HG02588 (cell line): Measurements from ENCODE around the gene ABLIM1.

Source experiments
- ATAC-seq: cut with Tn5 transposase; IDR thresholded peaks from one replicate; pipeline ENCODE4 v1.9.1; 2021; ENCODE audit warnings: mild to moderate bottlenecking, moderate library complexity; ENCODE audit not compliant: unreplicated experiment

Gene ABLIM1

GRCh38 chr10:114593240-114593792 lies 64.8 kb downstream of the ABLIM1 start:
- no peak for ATAC-seq

DNA sequence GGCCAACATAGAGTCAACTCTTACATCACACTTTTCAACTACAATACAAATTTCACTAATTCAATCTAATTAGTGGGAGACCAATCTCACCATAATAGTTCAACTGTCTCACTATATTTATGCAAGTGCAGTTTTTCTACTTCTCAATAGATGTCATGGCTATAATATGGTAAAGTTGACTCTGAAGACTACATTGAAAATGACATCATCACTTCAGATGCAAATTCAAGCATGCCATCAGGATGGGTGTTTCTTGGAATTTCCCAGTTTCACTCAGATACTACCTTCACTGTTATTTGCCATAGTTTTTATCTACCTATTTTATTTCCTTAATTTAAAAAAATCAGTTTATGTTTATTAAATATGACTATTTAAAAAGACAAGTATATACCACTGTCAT lies 67.1 kb downstream of the ABLIM1 start:
- no peak for ATAC-seq

- no peak for ATAC-seq
Observed at GRCh38 chr10:114584419-114584818, 73.7 kb downstream of the ABLIM1 start.

DNA sequence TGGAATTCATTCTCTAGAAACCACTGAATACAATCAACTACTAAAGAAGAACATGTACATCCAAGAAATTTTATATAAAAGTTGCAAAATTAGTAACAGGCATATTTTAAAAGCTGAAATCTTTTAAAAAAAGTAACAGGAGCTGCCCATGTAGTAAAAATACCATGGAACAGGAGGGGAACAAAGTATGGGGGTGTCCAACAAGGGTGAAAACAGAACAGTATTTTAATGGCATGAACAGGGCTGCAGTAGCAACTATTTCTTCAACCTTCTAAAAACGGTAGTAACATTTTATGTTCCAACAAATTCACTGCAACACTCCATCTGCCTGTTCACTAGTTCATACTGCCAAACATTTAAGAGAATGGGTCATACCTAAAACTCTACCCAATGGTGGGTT lies 77.0 kb downstream of the ABLIM1 start:
- ATAC-seq: no peak

DNA sequence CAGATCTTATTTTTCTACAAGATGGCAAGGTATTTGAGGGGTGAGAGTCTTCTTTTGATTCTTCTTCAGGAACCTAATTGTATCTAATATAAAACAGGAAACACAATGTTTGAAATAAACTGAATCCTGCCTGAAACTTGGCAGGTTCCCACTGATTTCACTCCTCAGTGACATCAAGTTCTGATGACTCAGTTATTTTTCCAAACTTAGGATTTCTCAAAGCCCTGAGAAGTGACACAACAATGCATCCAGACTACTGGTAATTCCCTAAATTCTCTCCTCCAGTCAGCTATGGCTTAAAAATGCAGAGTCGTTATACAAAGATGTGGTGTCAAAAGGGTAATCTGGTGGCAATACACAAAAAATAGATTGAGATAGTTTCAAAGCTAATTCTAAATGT lies 80.9 kb downstream of the ABLIM1 start:
- no peak for ATAC-seq

DNA sequence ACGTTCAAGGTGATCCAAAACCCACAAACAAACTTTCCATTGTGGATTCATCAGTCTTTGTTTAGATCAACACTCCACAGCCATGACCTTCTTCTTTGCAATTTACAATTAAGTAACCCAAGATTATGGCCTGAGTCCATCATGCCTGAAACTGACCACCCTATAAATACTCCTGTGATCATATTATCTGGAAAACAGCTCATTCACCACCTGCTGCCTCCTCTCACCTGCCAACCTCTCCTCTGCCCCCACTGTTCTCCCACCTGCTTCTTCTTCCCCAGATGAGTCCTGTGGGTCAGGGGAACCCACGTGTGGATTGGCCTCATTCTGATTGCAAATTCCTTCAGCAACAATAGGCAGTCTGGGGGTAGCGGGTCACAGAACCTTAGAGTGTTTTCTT lies 81.4 kb downstream of the ABLIM1 start:
- ATAC-seq: no peak

- no peak for ATAC-seq
Observed at GRCh38 chr10:114576132-114576487, 82.0 kb downstream of the ABLIM1 start.

- no peak for ATAC-seq
Observed at GRCh38 chr10:114575417-114576131, 82.5 kb downstream of the ABLIM1 start.

DNA sequence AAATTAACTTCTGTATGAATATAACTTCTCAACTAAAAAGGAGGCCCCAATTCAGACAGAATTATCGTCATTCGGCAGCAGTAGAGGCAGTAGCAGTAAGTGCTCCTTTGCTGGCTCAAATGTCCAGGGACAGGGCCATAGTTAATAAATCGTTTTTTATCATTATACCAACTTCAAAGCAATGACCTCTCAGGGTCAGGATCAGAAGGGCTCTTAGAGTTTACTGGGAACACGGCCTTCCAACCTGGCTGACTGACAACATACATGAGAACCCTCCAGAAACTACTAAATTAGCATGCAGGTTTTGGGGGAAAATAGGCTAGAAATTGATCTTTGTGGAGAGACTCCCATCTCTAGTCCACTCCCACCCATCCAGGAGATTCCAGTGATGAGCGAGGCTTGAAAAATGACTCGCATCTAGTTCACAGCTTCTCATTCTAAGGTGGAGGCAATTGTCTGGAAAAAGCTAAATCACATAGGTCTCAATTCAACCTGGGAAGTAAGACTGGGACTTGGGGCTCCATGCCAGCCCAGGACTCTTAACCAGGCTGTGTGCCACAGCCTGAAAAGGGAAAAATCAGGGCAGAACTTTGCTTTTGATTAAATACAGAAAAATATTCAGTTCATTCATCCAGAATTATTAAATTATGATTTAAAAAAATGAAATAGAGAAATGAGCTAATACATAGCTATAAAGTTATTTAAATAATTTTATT lies 84.6 kb downstream of the ABLIM1 start:
- no peak for ATAC-seq

DNA sequence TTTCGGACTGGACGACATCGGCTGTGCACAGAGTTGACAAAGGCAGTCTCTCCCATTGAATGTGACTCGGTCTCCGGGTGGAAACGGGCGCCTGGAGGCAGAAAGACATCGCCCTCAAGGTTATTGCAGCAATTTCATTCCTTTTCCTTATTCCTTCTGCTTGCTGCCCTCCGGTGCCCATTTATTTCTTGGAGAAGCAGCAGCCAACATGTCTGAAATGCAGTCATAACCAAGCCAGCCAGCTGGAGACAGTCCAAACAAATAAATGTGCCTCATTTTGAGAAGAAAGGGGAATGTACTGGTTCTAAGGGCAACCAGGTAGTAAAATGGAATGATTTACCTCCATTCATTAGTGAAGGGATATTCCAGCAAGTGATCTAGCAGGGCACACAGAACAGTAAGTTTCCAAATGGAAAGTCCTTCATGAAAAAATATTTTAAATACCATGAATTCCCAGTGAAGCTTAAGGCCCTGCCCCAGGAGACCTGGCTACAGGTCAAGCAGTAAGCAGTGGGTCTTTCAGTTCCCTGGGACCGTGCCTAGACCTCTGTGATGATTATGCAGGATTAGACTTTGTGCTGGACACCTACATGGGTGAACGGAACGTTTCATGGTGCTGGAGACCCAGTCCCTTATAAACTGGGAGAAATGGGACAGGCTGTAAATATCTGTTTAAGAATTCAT lies 86.6 kb downstream of the ABLIM1 start:
- ATAC-seq: no peak

DNA sequence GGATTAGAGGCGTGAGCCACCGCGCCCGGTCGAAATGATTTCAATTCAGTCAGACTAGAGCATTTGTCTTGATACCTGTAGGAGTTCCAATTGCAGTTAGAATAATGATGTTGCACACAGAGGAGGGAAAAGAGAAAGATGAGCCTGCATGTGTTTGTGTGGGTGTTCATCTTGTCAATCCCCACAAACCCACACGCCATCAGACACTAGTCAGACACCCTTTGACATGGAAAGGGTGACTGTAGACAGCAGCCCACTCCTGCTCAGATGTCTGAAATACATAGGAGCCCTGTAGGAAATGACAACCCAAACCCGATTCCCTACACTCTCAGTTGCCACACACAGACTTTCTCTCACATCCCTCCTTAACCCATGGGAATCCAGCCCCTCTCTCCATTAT lies 92.0 kb downstream of the ABLIM1 start:
- no peak for ATAC-seq

DNA sequence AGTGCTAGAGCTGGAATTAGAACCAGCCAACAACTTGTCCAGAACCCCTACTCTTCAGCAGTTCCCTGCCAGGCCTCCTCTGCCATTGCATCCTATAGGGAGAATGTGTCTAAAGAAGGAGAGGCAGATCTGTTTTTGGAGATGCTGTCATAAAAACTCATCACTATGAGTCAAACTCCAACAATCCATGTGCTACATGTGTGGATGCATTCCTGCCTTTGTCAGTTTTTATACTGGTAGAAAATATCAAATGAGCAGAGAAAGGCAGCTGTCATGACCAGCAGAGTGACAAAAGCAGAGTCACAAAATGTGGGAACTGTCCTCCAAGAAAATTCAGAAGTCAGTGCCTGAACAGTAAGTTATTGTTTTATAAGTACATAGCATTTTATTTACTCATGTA lies 93.0 kb downstream of the ABLIM1 start:
- ATAC-seq: no peak

DNA sequence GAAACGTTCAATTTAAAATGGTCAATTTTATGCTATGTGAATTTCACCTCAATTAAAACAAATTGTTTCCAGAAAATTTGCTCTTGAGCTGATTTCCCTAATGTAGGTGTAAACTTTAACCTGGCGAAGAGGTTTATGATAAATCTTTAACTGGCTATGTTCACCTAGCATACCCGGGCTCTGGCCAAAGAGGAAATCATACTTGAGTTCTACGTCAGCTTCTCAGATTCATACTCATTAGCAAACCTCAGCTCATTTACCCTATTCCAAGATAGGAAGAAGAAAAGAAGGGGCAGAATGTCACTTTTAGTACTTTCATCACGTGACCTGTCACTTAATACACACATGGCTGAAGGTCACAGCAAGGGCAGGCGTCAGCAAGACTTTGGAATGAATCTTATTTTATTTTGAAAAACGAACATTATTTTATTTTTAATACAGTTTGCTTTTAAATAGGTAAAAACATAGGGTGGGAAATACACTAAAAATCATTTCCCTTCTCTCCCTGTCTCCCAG lies 97.0 kb downstream of the ABLIM1 start:
- ATAC-seq: no peak

DNA sequence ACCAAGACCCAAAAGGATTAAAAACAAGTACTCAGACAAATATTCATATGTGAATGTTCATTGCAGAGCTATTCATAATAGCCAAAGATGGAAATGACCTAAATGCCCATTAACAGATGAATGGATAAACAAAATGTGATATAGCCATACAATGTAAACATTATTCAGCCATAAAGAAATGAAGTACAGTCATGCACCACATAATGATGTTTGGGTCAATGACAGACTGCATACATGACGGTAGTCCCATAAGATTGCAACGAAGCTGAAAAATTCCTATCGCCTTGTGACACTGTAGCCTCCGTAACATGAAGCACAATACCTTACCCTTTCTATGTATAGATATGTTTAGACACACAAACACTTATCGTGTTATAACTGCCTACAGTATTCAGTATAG lies 97.9 kb downstream of the ABLIM1 start:
- no peak for ATAC-seq

DNA sequence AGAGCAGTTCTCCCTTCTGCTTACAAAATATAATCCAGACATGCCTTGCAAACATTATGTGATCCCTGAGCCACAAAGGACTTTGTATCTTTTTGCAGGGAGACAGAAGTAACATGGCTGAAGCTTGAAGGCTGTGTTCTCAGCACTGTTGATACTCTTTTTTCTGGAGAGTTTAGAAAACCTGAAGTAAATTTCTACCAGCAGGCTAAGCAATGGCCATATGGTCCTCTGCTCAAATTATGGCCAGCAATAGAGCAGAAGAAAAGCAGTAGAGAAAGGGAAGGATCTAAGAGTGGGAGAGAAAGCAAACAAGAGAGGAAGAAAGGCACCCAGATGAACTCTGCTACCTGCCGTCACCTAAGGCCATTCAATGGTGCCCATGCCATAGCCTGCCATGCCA lies 98.4 kb downstream of the ABLIM1 start:
- no peak for ATAC-seq

DNA sequence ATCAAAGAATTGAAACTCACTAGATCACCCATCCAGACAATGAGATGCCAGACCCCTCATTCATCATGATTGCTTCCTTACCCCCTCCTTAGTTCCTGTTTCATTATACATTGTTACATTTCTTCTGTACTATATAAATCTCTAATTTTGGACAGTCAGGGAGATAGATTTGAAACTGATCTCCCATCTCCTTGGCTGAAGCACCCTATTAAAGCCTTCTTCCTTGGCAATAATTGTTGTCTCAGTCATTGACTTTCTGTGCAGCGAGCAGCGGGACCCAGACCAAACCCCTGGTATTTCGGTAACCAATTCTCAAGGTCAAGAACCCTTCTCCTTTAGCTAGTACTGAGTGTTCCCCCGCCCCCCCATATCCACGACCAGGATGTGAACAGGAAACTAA lies 100.2 kb downstream of the ABLIM1 start:
- no peak for ATAC-seq

GRCh38 chr10:114556236-114557122 lies 101.6 kb downstream of the ABLIM1 start:
- no peak for ATAC-seq

DNA sequence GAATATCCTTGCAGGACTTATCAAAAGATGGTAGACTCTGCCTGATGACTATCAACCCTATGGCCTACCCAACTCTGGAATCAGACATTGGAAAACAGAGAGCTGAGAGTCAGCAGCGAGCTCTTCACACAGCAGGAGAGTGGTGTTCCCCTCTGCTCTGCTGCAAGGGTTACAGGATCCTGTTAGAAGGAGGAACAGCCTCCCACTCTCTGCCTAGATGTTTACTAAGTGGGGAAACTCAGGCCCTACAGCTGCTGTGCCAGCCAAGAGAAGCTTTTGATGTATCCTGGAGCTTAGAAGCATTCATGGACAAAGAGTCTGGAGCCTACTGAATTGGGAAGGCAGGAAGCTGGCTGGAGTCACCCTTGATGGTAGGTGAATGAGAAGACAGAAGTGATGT lies 104.6 kb downstream of the ABLIM1 start:
- no peak for ATAC-seq

DNA sequence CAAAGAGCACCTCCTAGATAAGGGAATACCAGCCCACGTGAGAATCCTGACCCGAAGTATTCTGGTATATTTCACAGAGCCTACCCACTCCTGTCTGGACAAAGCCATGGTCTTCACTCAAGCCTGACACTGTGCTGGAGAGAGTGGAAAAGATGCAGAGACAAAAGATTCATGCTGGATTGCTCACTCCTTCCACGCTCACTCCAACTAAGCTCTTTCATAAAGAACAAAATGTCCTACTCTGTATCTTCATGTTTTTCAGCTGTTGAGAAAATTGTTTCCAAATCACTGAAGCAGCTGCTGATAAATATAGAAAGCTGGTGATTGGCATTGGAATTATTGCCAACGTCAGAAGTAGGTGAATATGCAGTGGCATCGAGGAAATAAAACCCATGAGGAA lies 106.0 kb downstream of the ABLIM1 start:
- ATAC-seq: no peak

DNA sequence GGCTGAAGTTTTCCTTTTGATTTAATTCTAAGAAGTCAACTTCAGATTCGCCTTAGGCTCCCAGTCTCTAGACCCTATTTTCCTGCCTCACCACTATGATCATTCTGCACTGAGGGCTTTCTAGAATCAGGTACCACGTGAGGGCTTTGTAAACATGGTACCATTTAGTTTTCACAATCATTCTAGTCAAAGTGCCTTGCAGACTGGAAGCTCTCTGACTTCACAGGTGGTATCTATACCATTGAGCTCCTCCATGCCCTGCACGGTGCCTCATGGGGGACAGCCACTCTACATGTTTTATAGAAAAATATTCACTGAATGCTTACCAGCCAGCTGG lies 106.5 kb downstream of the ABLIM1 start:
- no peak for ATAC-seq
